Parathyroid adenoma (tissue), 2 donors: ENCODE data around the gene ETV3L.
A peak's percentile ranks its signal among the peaks of the same experiment; 100 is the strongest.

Experiments used
- H2AFZ ChIP-seq: fragments of 300-600 bp; sonication (generic); one replicate; pipeline ENCODE4 v1.7.0; 2017; ENCODE audit warnings: antibody characterized with exemption, mild to moderate bottlenecking
- H3K27ac ChIP-seq: fragments of 300-600 bp; sonication (generic); one replicate; pipeline ENCODE4 v1.7.0; 2017
- H3K27me3 ChIP-seq: fragments of 300-600 bp; sonication (generic); one replicate; pipeline ENCODE4 v1.7.0; 2017; ENCODE audit warnings: low read length; ENCODE audit not compliant: control insufficient read depth, insufficient read depth
- H3K36me3 ChIP-seq: fragments of 300-600 bp; sonication (generic); one replicate; pipeline ENCODE4 v1.7.0; 2017; ENCODE audit warnings: low read length; ENCODE audit not compliant: control insufficient read depth, insufficient read depth
- H3K4me1 ChIP-seq: fragments of 300-600 bp; sonication (generic); one replicate; pipeline ENCODE4 v1.7.0; 2017; ENCODE audit warnings: control low read depth
- H3K4me2 ChIP-seq: fragments of 300-600 bp; sonication (generic); one replicate; pipeline ENCODE4 v1.7.0; 2017; ENCODE audit warnings: low read length
- H3K4me3 ChIP-seq: fragments of 300-600 bp; sonication (generic); one replicate; pipeline ENCODE4 v1.7.0; 2017; ENCODE audit warnings: low read depth, low read length
- H3K79me2 ChIP-seq: fragments of 300-600 bp; sonication (generic); one replicate; pipeline ENCODE4 v1.7.0; 2017; ENCODE audit warnings: control low read depth
- H3K9ac ChIP-seq: fragments of 300-600 bp; sonication (generic); one replicate; pipeline ENCODE4 v1.7.0; 2017; ENCODE audit warnings: mild to moderate bottlenecking
- H3K9me3 ChIP-seq: fragments of 300-600 bp; sonication (generic); one replicate; pipeline ENCODE4 v1.7.0; 2017; ENCODE audit warnings: low read length; ENCODE audit not compliant: control insufficient read depth
- CTCF ChIP-seq: fragments of 300-600 bp; sonication (generic); IDR thresholded peaks from one replicate; pipeline ENCODE4 v1.7.0; 2017; ENCODE audit warnings: antibody characterized with exemption, mild to moderate bottlenecking
- donor health status: primary hyperparathyroidism.

The ETV3L gene

GRCh38 chr1:157137046-157137407, 37.4 kb upstream of the ETV3L start:
- H3K27me3 ChIP-seq, result no peaks in the 10 kb centered on the region
- no peak overlapping the region for H3K27ac ChIP-seq

GRCh38 chr1:157136133-157136532, 36.5 kb upstream of the ETV3L start:
- Histone ChIP-seq H3K9ac (no peak overlapping the region), H3K79me2 (peaks cover 2% of the 10 kb centered on the region), H3K4me3 (peak overlapping the region; percentile 87), H3K27me3 (no peaks in the 10 kb centered on the region), H3K4me1 (peaks cover 7% of the 10 kb centered on the region), H2AFZ (no peak overlapping the region), H3K27ac (no peak overlapping the region), H3K4me2 (peak overlapping the region; percentile 91), H3K36me3 (no peaks in the 10 kb centered on the region), H3K9me3 (no peaks in the 10 kb centered on the region)
- no peak for TF ChIP-seq CTCF

More at GRCh38 chr1:157137046-157137407, 37.4 kb upstream of the ETV3L start:
- Histone ChIP-seq H3K4me1 (peaks cover 7% of the 10 kb centered on the region), H3K4me2 (peak overlapping the region; percentile 91), H3K79me2 (peaks cover 2% of the 10 kb centered on the region), H3K4me3 (peak overlapping the region; percentile 87), H3K9ac (no peak overlapping the region), H2AFZ (no peak overlapping the region), H3K9me3 (no peaks in the 10 kb centered on the region), H3K36me3 (no peaks in the 10 kb centered on the region)
- TF ChIP-seq CTCF, result no peak

- Histone ChIP-seq H3K27me3 (no peaks in the 10 kb centered on the region), H3K9ac (no peak overlapping the region), H3K27ac (no peak overlapping the region), H2AFZ (no peak overlapping the region), H3K9me3 (no peaks in the 10 kb centered on the region), H3K36me3 (no peaks in the 10 kb centered on the region), H3K4me3 (peak overlapping the region; percentile 87), H3K4me1 (peaks cover 7% of the 10 kb centered on the region), H3K4me2 (peak overlapping the region; percentile 91), H3K79me2 (peaks cover 2% of the 10 kb centered on the region)
- no peak for TF ChIP-seq CTCF
Measured at GRCh38 chr1:157135646-157136045, 36.0 kb upstream of the ETV3L start.

- Histone ChIP-seq H3K9me3 (no peaks in the 10 kb centered on the region), H3K36me3 (no peaks in the 10 kb centered on the region), H3K4me3 (no peak overlapping the region), H3K4me1 (peaks cover 7% of the 10 kb centered on the region), H2AFZ (no peak overlapping the region), H3K9ac (no peak overlapping the region), H3K79me2 (peaks cover 2% of the 10 kb centered on the region), H3K4me2 (peak overlapping the region; percentile 1), H3K27me3 (no peaks in the 10 kb centered on the region), H3K27ac (no peak overlapping the region)
- no peak for TF ChIP-seq CTCF
Measured at GRCh38 chr1:157135070-157135469, 35.5 kb upstream of the ETV3L start.

- H3K4me2 ChIP-seq, result peak overlapping the region; percentile 1
- H3K36me3 ChIP-seq, result no peaks in the 10 kb centered on the region
- H3K79me2 ChIP-seq, result peaks cover 2% of the 10 kb centered on the region
- H3K27ac ChIP-seq, result no peak overlapping the region
- peaks cover 7% of the 10 kb centered on the region for H3K4me1 ChIP-seq
- H3K27me3 ChIP-seq, result no peaks in the 10 kb centered on the region
- H3K9me3 ChIP-seq, result no peaks in the 10 kb centered on the region
- H2AFZ ChIP-seq, result no peak overlapping the region
- no peak for TF ChIP-seq CTCF
- H3K4me3 ChIP-seq, result no peak overlapping the region
- H3K9ac ChIP-seq, result no peak overlapping the region
Measured at GRCh38 chr1:157134442-157134841, 34.8 kb upstream of the ETV3L start.
